RWPE1 (cell line): ENCODE results near the gene HDDC2.
A peak's percentile ranks its signal among the peaks of the same experiment; 100 is the strongest.

ENCODE experiments used
- CTCF ChIA-PET: fragments of 350-600 bp; sonication (Branson Sonifier 250); formaldehyde crosslinking; extraction: SDS; loops from one replicate; lab custom pipeline; 2021; lab: Yijun Ruan, JAX
- POLR2A ChIA-PET: fragments of 400-600 bp; formaldehyde crosslinking; extraction: SDS; loops from one replicate; lab custom pipeline; 2020; ENCODE audit warnings: antibody characterized with exemption; ENCODE audit not compliant: low non-redundant PET; lab: Yijun Ruan, JAX
- DNase-seq: peaks from one replicate; pipeline ENCODE4 v3.0.0; 2012; ENCODE audit warnings: low spot score
- H3K27ac ChIP-seq: fragments of 450-650 bp; 2 replicates; pipeline ENCODE4 v1.5.1; 2017
- CTCF ChIP-seq: fragments of 450-650 bp; conservative IDR thresholded peaks from 2 replicates; pipeline ENCODE4 v1.5.1; 2017; ENCODE audit warnings: low read depth, mild to moderate bottlenecking

HDDC2 gene

DNA sequence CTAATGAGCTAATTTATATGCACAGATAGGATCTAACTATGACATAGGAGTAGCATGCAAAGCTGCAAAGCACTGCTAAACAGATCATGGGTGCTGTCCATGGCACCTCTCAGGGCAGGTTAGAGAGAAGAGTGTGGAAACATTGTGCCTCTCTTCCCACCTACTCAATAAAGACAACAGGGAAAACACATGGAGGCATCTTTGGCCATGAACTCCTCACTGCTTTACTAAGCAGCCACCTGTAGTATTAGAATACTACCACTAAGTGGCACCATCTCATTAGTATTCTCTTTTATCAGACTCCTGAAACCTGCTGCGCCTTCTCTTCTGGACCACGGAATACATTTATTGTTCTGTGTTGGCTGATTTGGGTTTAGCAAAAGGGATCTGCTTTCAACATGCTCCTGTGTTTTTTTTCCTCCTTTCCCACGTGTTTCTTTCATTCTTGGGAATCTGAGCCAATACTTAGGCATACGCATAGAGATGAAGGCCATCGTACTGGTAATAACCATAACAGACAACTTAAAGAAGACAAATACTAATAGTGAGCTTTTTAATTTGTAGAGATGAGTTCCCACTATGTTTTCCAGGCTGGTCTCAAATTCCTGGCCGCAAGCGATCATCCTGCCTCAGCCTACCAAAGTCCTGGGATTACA lies 9.4 kb upstream of the HDDC2 start:
- POLR2A ChIA-PET, result no interaction called here
- TF ChIP-seq CTCF, result peak; percentile 79
- CTCF ChIA-PET, result interaction anchor here (0.5 to 1.3 kb wide), 9 partner anchors 10 to 1450 kb away, joined by 3 to 7 read pairs (median 4); partner anchors contain the start of gene HDDC2
- H3K27ac ChIP-seq, result no peak overlapping the region
- peak; percentile 48 for DNase-seq

DNA sequence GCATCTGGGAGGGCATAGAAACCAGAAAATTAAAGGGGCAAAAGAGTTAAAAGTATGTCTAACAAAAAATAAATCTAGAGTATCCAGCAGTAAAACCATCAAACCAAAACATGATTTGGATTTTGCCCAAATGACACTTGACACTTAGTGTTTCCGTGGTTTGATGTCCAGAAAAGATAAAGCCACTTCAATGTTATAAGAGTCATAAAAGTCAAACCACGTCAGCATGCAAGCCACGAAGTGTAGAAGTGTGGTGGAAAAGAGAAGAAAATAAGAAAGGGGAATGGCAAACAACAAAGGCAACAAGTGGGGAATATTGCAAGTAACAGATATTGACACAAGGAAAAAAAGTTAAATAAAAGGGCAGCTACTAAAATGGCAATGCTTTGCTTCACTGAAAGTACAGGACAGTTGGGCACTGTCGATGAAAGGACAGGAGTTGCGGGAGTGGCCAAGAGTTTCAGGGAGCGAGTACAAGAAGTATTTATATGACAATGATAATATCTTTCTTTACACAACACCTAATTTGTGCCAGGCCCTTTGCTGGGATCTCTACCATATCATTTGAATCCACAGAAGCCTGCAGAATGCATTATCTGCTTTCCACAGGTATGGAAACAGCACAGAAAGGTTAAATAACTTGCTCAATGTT lies 6.3 kb upstream of the HDDC2 start:
- ChIA-PET CTCF (interaction anchor here (1.0 kb wide), 1 partner anchor 449 kb away, joined by 3 read pairs; no protein-coding TSS in a partner anchor), POLR2A (no interaction called here)
- no peak overlapping the region for H3K27ac ChIP-seq
- no peak for TF ChIP-seq CTCF
- DNase-seq, result no peak

GRCh38 chr6:125307150-125307838 lies 5.5 kb upstream of the HDDC2 start:
- peak; percentile 42 for DNase-seq

GRCh38 chr6:125306756-125307149 lies 5.0 kb upstream of the HDDC2 start:
- TF ChIP-seq CTCF, result no peak
- POLR2A ChIA-PET, result no interaction called here
- H3K27ac ChIP-seq, result no peak overlapping the region
- CTCF ChIA-PET, result interaction anchor here (0.6 to 1.0 kb wide), 3 partner anchors 156 to 450 kb away, joined by 3 read pairs; no protein-coding TSS in a partner anchor
- no peak for DNase-seq

More at GRCh38 chr6:125307150-125307838, 5.5 kb upstream of the HDDC2 start:
- no peak for TF ChIP-seq CTCF
- CTCF ChIA-PET, result interaction anchor here (0.6 to 1.0 kb wide), 2 partner anchors 156 to 449 kb away, joined by 3 read pairs; no protein-coding TSS in a partner anchor
- no peak overlapping the region for H3K27ac ChIP-seq
- POLR2A ChIA-PET, result no interaction called here

DNA sequence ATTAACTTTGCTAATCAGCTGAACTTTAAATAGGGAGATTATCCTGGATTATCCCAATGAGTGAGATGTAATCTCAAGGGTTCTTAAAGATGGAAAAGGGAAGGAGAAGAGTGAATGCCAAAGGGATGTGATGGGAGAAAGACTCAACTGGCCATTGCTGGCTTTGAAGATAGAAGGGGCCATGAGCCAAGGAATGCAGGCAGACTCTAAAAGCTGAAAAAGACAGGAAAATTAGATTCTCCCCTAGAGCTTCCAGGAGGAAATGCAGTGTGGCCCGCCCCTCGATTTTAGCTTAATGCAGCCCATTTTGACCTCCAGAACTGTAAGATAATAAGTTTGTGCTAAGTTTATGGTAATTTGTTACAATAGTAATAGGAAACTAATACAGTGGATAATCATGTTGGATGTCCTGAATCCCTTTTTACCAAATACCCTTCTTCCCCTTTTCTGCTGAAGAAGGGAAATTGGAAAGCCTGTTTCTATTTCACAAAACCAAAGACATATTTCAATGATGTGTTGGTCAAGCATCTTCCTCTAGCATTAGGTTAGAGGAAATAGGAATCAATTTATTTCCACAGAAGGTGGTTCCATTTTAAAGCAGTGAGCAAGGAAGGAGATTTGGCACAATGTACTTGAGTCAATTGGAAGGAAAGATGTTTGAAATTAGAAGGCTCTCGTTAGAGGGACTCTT lies 3.3 kb upstream of the HDDC2 start:
- no peak for DNase-seq
- ChIA-PET CTCF (interaction anchor here (0.5 kb wide), 1 partner anchor 151 kb away, joined by 3 read pairs; the partner anchor contains the start of gene TPD52L1), POLR2A (no interaction called here)
- no peak for TF ChIP-seq CTCF
- no peak overlapping the region for H3K27ac ChIP-seq

DNA sequence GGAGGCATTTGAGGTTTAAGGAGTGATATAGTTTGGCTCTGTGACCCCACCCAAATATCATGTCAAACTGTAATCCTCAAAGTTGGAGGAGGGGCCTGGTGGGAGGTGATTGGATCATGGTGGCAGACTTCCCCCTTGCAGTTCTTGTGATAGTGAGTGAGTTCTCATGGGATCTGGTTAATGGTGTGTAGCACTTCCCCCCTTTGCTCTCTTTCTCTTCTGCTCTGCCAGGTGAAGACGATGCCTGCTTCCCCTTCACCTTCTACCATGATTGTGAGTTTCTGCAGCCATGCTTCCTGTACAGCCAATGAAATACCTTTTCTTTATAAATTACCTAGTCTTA lies 1.7 kb upstream of the HDDC2 start:
- DNase-seq, result no peak
- ChIA-PET POLR2A (no interaction called here), CTCF (no interaction called here)
- no peak overlapping the region for H3K27ac ChIP-seq
- TF ChIP-seq CTCF, result no peak
